Tibial artery (tissue), 4 donors: ENCODE data around the gene NEGR1.

Experiments
- DNase-seq, 2 donors: peaks; one replicate each; pipeline ENCODE4 v3.0.0-alpha.2; 2019
- H3K27ac ChIP-seq, 2 donors: fragments of 200-600 bp; sonication (generic) in 1 of 2; 1 replicate in 1 of 2; 2 replicates in 1 of 2; pipeline ENCODE4 v1.5.1; 2018 to 2019; ENCODE audit warnings: mild to moderate bottlenecking in 1 of 2
- H3K27me3 ChIP-seq, 2 donors: fragments of 200-600 bp; sonication (generic) in 1 of 2; one replicate each; pipeline versions ENCODE4 v1.5.1 to v1.6.0; 2016 to 2019
- H3K36me3 ChIP-seq, 3 donors: fragments of 200-600 bp; sonication (generic) in 2 of 3; one replicate each; pipeline ENCODE4 v1.5.1; 2016 to 2019; ENCODE audit warnings: mild to moderate bottlenecking in 2 of 3
- H3K4me1 ChIP-seq, 4 donors: fragments of 200-600 bp; sonication (generic) in 2 of 4; 1 replicate in 3 of 4; 2 replicates in 1 of 4; pipeline ENCODE4 v1.5.1; 2016 to 2019
- H3K4me3 ChIP-seq, 2 donors: fragments of 200-600 bp; sonication (generic) in 1 of 2; 1 replicate in 1 of 2; 2 replicates in 1 of 2; pipeline ENCODE4 v1.5.1; 2018 to 2019; ENCODE audit warnings: mild to moderate bottlenecking in 2 of 2
- H3K9me3 ChIP-seq, 3 donors: fragments of 200-600 bp; sonication (generic) in 1 of 3; one replicate each; pipeline ENCODE4 v1.5.1; 2016 to 2019
- CTCF ChIP-seq, 2 experiments: fragments of 200-600 bp in 1 of 2; fragments of 450-650 bp in 1 of 2; IDR thresholded peaks; one replicate each; pipeline ENCODE4 v1.5.1; 2017 to 2019; ENCODE audit warnings: antibody characterized with exemption in 2 of 2, mild to moderate bottlenecking in 1 of 2, moderate library complexity in 1 of 2
- intact Hi-C: fragments of 100-400 bp; cut with DNase I; formaldehyde crosslinking; loops from one replicate; pipeline ENCODE4 v1.15.0; 2023; ENCODE audit warnings: low total_unique reads

NEGR1 gene

GRCh38 chr1:71667216-71667615 is 615.1 kb downstream of the NEGR1 start:
- Histone ChIP-seq H3K27ac (no peak overlapping the region), H3K9me3 (no peaks in the 10 kb centered on the region), H3K36me3 (no peaks in the 10 kb centered on the region), H3K27me3 (no peaks in the 10 kb centered on the region), H3K4me1 (no peaks in the 10 kb centered on the region), H3K4me3 (no peak overlapping the region)
- intact Hi-C loops: no loop called here
- no peak for DNase-seq
- no peak for TF ChIP-seq CTCF (IDR thresholded peaks at IDR 0.05)

DNA sequence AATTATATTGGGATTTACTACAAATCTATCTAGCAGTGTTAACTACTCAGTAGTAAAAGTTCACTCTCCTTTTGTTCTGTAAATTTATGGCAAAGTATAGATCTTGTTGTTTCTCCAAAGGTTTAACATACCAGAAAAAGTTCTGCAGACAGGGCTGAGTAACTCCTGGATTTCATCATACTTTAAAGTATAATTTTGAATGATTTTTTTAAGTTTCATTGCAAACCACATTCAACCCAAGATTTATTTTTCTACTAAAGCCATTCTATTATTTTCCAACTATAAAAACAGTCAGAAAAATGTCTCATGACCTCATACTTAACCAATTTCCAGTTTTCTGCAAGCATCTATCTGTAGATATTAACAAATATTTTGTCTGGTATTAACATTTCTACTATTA is 615.7 kb downstream of the NEGR1 start:
- DNase-seq: no peak
- Histone ChIP-seq H3K36me3 (no peaks in the 10 kb centered on the region), H3K4me1 (no peaks in the 10 kb centered on the region), H3K4me3 (no peak overlapping the region), H3K27ac (no peak overlapping the region), H3K9me3 (no peaks in the 10 kb centered on the region), H3K27me3 (no peaks in the 10 kb centered on the region)
- no peak for TF ChIP-seq CTCF (IDR thresholded peaks at IDR 0.05)
- intact Hi-C loops: no loop called here

- Histone ChIP-seq H3K4me1 (peaks cover 0 to 12% (median 0%) of the 10 kb centered on the region in 4 donors), H3K27me3 (no peaks in the 10 kb centered on the region), H3K4me3 (no peak overlapping the region), H3K9me3 (no peaks in the 10 kb centered on the region), H3K36me3 (no peaks in the 10 kb centered on the region), H3K27ac (no peak overlapping the region)
- intact Hi-C loops: no loop called here
- DNase-seq: no peak
- no peak for TF ChIP-seq CTCF (IDR thresholded peaks at IDR 0.05)
Measured at GRCh38 chr1:71660411-71660810, 621.9 kb downstream of the NEGR1 start.

DNA sequence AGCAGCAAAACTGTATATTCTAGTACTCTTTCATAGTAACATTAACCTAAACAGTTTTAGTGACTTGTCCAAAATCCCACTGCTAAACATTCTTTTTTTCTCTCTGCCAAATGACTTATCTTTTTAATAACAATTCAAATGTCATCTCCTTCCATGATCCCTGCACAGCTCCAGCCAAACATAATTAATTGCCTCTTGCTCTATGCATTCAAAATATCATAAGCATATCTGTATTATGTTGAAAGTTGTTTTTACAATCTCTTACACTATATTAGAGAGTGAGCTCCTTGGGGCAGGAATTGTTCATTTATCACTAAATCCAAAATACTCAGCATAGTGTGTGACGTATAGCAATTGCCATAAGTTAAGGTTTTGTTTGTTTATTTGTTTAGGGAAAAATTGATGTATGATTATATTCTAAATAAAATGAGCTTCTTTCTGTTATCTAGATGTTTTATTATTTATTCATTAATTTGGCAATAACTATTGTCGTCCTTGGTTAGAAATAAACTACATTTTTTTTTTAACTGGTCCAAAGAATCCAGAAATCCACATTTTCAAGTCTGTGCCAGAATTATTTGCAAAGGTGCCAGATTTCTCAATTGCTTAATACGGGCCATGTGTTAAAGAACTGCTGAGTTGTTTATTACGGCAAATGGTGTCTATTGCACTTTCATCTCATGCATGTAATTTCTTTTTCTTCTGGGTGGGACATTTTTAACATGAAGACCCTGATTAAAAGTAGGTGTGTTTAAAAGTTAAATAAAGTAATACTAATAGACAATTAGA is 624.3 kb downstream of the NEGR1 start:
- DNase-seq: no peak
- H3K36me3 ChIP-seq: no peaks in the 10 kb centered on the region
- intact Hi-C loops: no loop called here
- H3K27ac ChIP-seq: no peak overlapping the region
- TF ChIP-seq CTCF (IDR thresholded peaks at IDR 0.05): no peak
- no peaks in the 10 kb centered on the region for H3K27me3 ChIP-seq
- H3K4me1 ChIP-seq: peaks cover 0 to 12% (median 0%) of the 10 kb centered on the region in 4 donors
- no peak overlapping the region for H3K4me3 ChIP-seq
- no peaks in the 10 kb centered on the region for H3K9me3 ChIP-seq

GRCh38 chr1:71656902-71657301 is 625.4 kb downstream of the NEGR1 start:
- Histone ChIP-seq H3K27ac (no peak overlapping the region), H3K4me1 (peaks cover 0 to 12% (median 0%) of the 10 kb centered on the region in 4 donors), H3K4me3 (no peak overlapping the region), H3K27me3 (no peaks in the 10 kb centered on the region), H3K9me3 (no peaks in the 10 kb centered on the region), H3K36me3 (no peaks in the 10 kb centered on the region)
- DNase-seq: no peak
- intact Hi-C loops: no loop called here
- no peak for TF ChIP-seq CTCF (IDR thresholded peaks at IDR 0.05)
